Muscle layer of colon (tissue), 2 donors: ENCODE measurements around the gene PLA2G3.
"Not testable (repeated sequence)": the region's sequence is repeated elsewhere in the genome, so short reads cannot be mapped to it uniquely, and the experiment has no call there.

Experiments
- H3K27ac ChIP-seq: one replicate; pipeline ENCODE4 v1.7.0; 2013; ENCODE audit warnings: low read depth, mild to moderate bottlenecking, low read length, moderate library complexity
- H3K27me3 ChIP-seq, 2 donors: one replicate each; pipeline ENCODE4 v1.7.0; 2013; ENCODE audit warnings: low read length in 2 of 2, mild to moderate bottlenecking in 2 of 2; ENCODE audit not compliant: insufficient read depth in 2 of 2, control insufficient read depth in 1 of 2
- H3K36me3 ChIP-seq: one replicate; pipeline ENCODE4 v1.7.0; 2013; ENCODE audit warnings: mild to moderate bottlenecking, low read length; ENCODE audit not compliant: insufficient read depth
- H3K4me1 ChIP-seq: one replicate; pipeline ENCODE4 v1.7.0; 2013; ENCODE audit warnings: mild to moderate bottlenecking, low read length; ENCODE audit not compliant: insufficient read depth
- H3K4me3 ChIP-seq, 2 donors: one replicate each; pipeline ENCODE4 v1.7.0; 2013; ENCODE audit warnings: low read length in 2 of 2, low read depth in 1 of 2, mild to moderate bottlenecking in 1 of 2, moderate library complexity in 1 of 2
- H3K9ac ChIP-seq: one replicate; pipeline ENCODE4 v1.7.0; 2013; ENCODE audit warnings: low read length
- H3K9me3 ChIP-seq: one replicate; pipeline ENCODE4 v1.7.0; 2013; ENCODE audit warnings: mild to moderate bottlenecking, low read length
- donor health status: abdominal sarcoma.
- donor health status: Adenocarcinoma of cecum.

The PLA2G3 gene

GRCh38 chr22:31098632-31099110 lies 41.6 kb downstream of the PLA2G3 start:
- Histone ChIP-seq H3K27me3 (no peaks in the 10 kb centered on the region), H3K9ac (peak overlapping the region; percentile 65), H3K4me3 (peak overlapping the region; percentile 8 to 42), H3K9me3 (no peaks in the 10 kb centered on the region), H3K4me1 (peaks cover 75% of the 10 kb centered on the region), H3K36me3 (peaks cover 92% of the 10 kb centered on the region), H3K27ac (peak overlapping the region; percentile 88)

GRCh38 chr22:31097941-31098631 lies 42.2 kb downstream of the PLA2G3 start:
- Histone ChIP-seq H3K4me1 (peaks cover 70% of the 10 kb centered on the region), H3K27me3 (no peaks in the 10 kb centered on the region), H3K4me3 (peak overlapping the region; percentile 8 to 42), H3K36me3 (peaks cover 88% of the 10 kb centered on the region), H3K9me3 (no peaks in the 10 kb centered on the region), H3K9ac (peak overlapping the region; percentile 65), H3K27ac (peak overlapping the region; percentile 88)

- H3K4me1 ChIP-seq = peaks cover 65% of the 10 kb centered on the region
- peaks cover 89% of the 10 kb centered on the region for H3K36me3 ChIP-seq
- peak overlapping the region in 1 of 2 donors; percentile 42 for H3K4me3 ChIP-seq
Observed at GRCh38 chr22:31097539-31097938, 42.8 kb downstream of the PLA2G3 start.

GRCh38 chr22:31096657-31097279 lies 43.5 kb downstream of the PLA2G3 start:
- Histone ChIP-seq H3K4me1 (peaks cover 58% of the 10 kb centered on the region), H3K4me3 (peak overlapping the region; percentile 2 to 86), H3K27ac (peak overlapping the region; percentile 82), H3K9me3 (no peaks in the 10 kb centered on the region), H3K36me3 (peaks cover 89% of the 10 kb centered on the region), H3K27me3 (no peaks in the 10 kb centered on the region), H3K9ac (peak overlapping the region; percentile 75)

More at GRCh38 chr22:31097539-31097938, 42.8 kb downstream of the PLA2G3 start:
- not testable (repeated sequence) for H3K9me3 ChIP-seq, H3K27me3 ChIP-seq
- Histone ChIP-seq H3K27ac (peak overlapping the region; percentile 88), H3K9ac (peak overlapping the region; percentile 75)

- Histone ChIP-seq H3K27ac (peak overlapping the region; percentile 82), H3K27me3 (no peaks in the 10 kb centered on the region), H3K9ac (peak overlapping the region; percentile 75), H3K4me3 (peak overlapping the region; percentile 3 to 86), H3K4me1 (peaks cover 52% of the 10 kb centered on the region), H3K36me3 (peaks cover 89% of the 10 kb centered on the region), H3K9me3 (no peaks in the 10 kb centered on the region)
Observed at GRCh38 chr22:31095637-31096249, 44.6 kb downstream of the PLA2G3 start.

- no peaks in the 10 kb centered on the region for H3K27me3 ChIP-seq
- H3K4me1 ChIP-seq = peaks cover 46% of the 10 kb centered on the region
- peak overlapping the region; percentile 87 for H3K9ac ChIP-seq
- peaks cover 83% of the 10 kb centered on the region for H3K36me3 ChIP-seq
- peak overlapping the region; percentile 54 to 86 for H3K4me3 ChIP-seq
- H3K27ac ChIP-seq = peak overlapping the region; percentile 82
- H3K9me3 ChIP-seq = no peaks in the 10 kb centered on the region
Observed at GRCh38 chr22:31094741-31095140, 45.6 kb downstream of the PLA2G3 start.

- H3K27ac ChIP-seq = peak overlapping the region; percentile 82
- peak overlapping the region; percentile 87 for H3K9ac ChIP-seq
- peaks cover 83% of the 10 kb centered on the region for H3K36me3 ChIP-seq
Observed at GRCh38 chr22:31094021-31094551, 46.2 kb downstream of the PLA2G3 start.

GRCh38 chr22:31093086-31093850 lies 47.0 kb downstream of the PLA2G3 start:
- H3K9ac ChIP-seq = peak overlapping the region; percentile 99
- H3K4me1 ChIP-seq = peaks cover 48% of the 10 kb centered on the region
- no peaks in the 10 kb centered on the region for H3K9me3 ChIP-seq
- peaks cover 86% of the 10 kb centered on the region for H3K36me3 ChIP-seq
- H3K27ac ChIP-seq = peak overlapping the region; percentile 82
- H3K4me3 ChIP-seq = peak overlapping the region; percentile 54 to 86
- H3K27me3 ChIP-seq = no peaks in the 10 kb centered on the region

More at GRCh38 chr22:31094021-31094551, 46.2 kb downstream of the PLA2G3 start:
- Histone ChIP-seq H3K4me3 (peak overlapping the region; percentile 54 to 86), H3K9me3 (no peaks in the 10 kb centered on the region), H3K4me1 (peaks cover 46% of the 10 kb centered on the region), H3K27me3 (no peaks in the 10 kb centered on the region)

GRCh38 chr22:31092161-31092560 lies 48.1 kb downstream of the PLA2G3 start:
- Histone ChIP-seq H3K4me1 (peaks cover 50% of the 10 kb centered on the region), H3K36me3 (peaks cover 85% of the 10 kb centered on the region), H3K27ac (peak overlapping the region; percentile 82), H3K9me3 (no peaks in the 10 kb centered on the region), H3K27me3 (no peaks in the 10 kb centered on the region), H3K9ac (peak overlapping the region; percentile 99), H3K4me3 (peak overlapping the region; percentile 54 to 86)

GRCh38 chr22:31091106-31091975 lies 49.0 kb downstream of the PLA2G3 start:
- Histone ChIP-seq H3K9ac (peak overlapping the region; percentile 99), H3K4me1 (peaks cover 50% of the 10 kb centered on the region), H3K9me3 (no peaks in the 10 kb centered on the region), H3K36me3 (peaks cover 82% of the 10 kb centered on the region), H3K4me3 (peak overlapping the region; percentile 54 to 86), H3K27ac (peak overlapping the region; percentile 82), H3K27me3 (no peaks in the 10 kb centered on the region)
